HEK293 (cell line): Measurements from ENCODE around the gene PRMT6.

ENCODE experiments used
- PRDM1 ChIP-seq: fragments of 450-650 bp; formaldehyde crosslinking; IDR thresholded peaks from 2 replicates; pipeline ENCODE4; 2016; ENCODE audit warnings: missing biosample characterization, missing genetic modification characterization
- ZFHX2 ChIP-seq: fragments of 450-650 bp; formaldehyde crosslinking; conservative IDR thresholded peaks from 2 replicates; pipeline ENCODE4 v1.5.1; 2016; ENCODE audit warnings: missing biosample characterization, missing genetic modification characterization
- ZNF112 ChIP-seq: fragments of 450-650 bp; formaldehyde crosslinking; IDR thresholded peaks from 2 replicates; pipeline ENCODE4 v1.5.0; 2017; ENCODE audit warnings: missing biosample characterization, missing genetic modification characterization
- ZNF138 ChIP-seq: fragments of 450-650 bp; formaldehyde crosslinking; IDR thresholded peaks from 2 replicates; pipeline ENCODE4 v1.5.1; 2016; ENCODE audit warnings: missing biosample characterization, missing genetic modification characterization, borderline replicate concordance
- ZNF16 ChIP-seq: fragments of 450-650 bp; formaldehyde crosslinking; IDR thresholded peaks from 2 replicates; pipeline ENCODE4 v1.5.1; 2016; ENCODE audit warnings: low read depth, missing biosample characterization, missing genetic modification characterization
- ZNF175 ChIP-seq: fragments of 450-650 bp; formaldehyde crosslinking; IDR thresholded peaks from 2 replicates; pipeline ENCODE4 v1.5.1; 2016; ENCODE audit warnings: missing biosample characterization, missing genetic modification characterization
- ZNF184 ChIP-seq: fragments of 450-650 bp; IDR thresholded peaks from 2 replicates; pipeline ENCODE4 v1.5.1; 2018; ENCODE audit warnings: missing biosample characterization, mild to moderate bottlenecking, missing genetic modification characterization
- ZNF274 ChIP-seq, 2 experiments: fragments of 200-500 bp in 1 of 2; fragments of 450-650 bp in 1 of 2; sonication (Bioruptor generic) in 1 of 2; formaldehyde crosslinking in 1 of 2; IDR thresholded peaks; 2 replicates each; pipeline versions ENCODE4 v1.5.1 to v1.6.1; 2014 to 2016; ENCODE audit warnings: borderline replicate concordance in 1 of 2, inconsistent platforms in 1 of 2, low read length in 1 of 2, missing biosample characterization in 1 of 2, missing genetic modification characterization in 1 of 2
- ZNF341 ChIP-seq: fragments of 450-650 bp; formaldehyde crosslinking; IDR thresholded peaks from 2 replicates; pipeline ENCODE4; 2016; ENCODE audit warnings: low read depth, missing biosample characterization, missing genetic modification characterization
- ZNF362 ChIP-seq: fragments of 450-650 bp; formaldehyde crosslinking; IDR thresholded peaks from 2 replicates; pipeline ENCODE4 v1.5.1; 2016; ENCODE audit warnings: missing biosample characterization, missing genetic modification characterization
- ZNF398 ChIP-seq: fragments of 450-650 bp; formaldehyde crosslinking; IDR thresholded peaks from 2 replicates; pipeline ENCODE4 v1.5.1; 2017; ENCODE audit warnings: missing biosample characterization, missing genetic modification characterization
- ZNF501 ChIP-seq: fragments of 450-650 bp; formaldehyde crosslinking; IDR thresholded peaks from 2 replicates; pipeline ENCODE4 v1.5.1; 2016; ENCODE audit warnings: missing biosample characterization, missing genetic modification characterization
- ZNF518A ChIP-seq: fragments of 450-650 bp; formaldehyde crosslinking; conservative IDR thresholded peaks from 2 replicates; pipeline ENCODE4 v1.5.1; 2016; ENCODE audit warnings: low read depth, missing biosample characterization, missing genetic modification characterization
- ZNF548 ChIP-seq: fragments of 450-650 bp; formaldehyde crosslinking; IDR thresholded peaks from 2 replicates; pipeline ENCODE4 v1.5.1; 2016; ENCODE audit warnings: missing biosample characterization, missing genetic modification characterization
- ZNF670 ChIP-seq: fragments of 450-650 bp; formaldehyde crosslinking; IDR thresholded peaks from 2 replicates; pipeline ENCODE4 v1.5.1; 2016; ENCODE audit warnings: missing biosample characterization, missing genetic modification characterization, low read depth
- ZNF776 ChIP-seq: fragments of 450-650 bp; formaldehyde crosslinking; IDR thresholded peaks from 2 replicates; pipeline ENCODE4 v1.5.0; 2017; ENCODE audit warnings: missing biosample characterization, missing genetic modification characterization, borderline replicate concordance
- ZNF791 ChIP-seq: fragments of 450-650 bp; formaldehyde crosslinking; IDR thresholded peaks from 2 replicates; pipeline ENCODE4 v1.5.1; 2016; ENCODE audit warnings: missing biosample characterization, missing genetic modification characterization
- ZNF792 ChIP-seq: fragments of 450-650 bp; formaldehyde crosslinking; IDR thresholded peaks from 2 replicates; pipeline ENCODE4 v1.5.1; 2016; ENCODE audit warnings: missing biosample characterization, missing genetic modification characterization
- ZSCAN30 ChIP-seq: fragments of 450-650 bp; IDR thresholded peaks from 2 replicates; pipeline ENCODE4 v1.5.1; 2018; ENCODE audit warnings: missing biosample characterization, mild to moderate bottlenecking, missing genetic modification characterization, moderate library complexity
- ZXDB ChIP-seq: fragments of 450-650 bp; formaldehyde crosslinking; IDR thresholded peaks from 2 replicates; pipeline ENCODE4 v1.5.1; 2016; ENCODE audit warnings: missing biosample characterization, missing genetic modification characterization
- TF ChIP-seq, protein P1 (sequence below): fragments of 450-650 bp; formaldehyde crosslinking; IDR thresholded peaks from 2 replicates; pipeline ENCODE4 v1.5.1; 2016; ENCODE audit warnings: missing biosample characterization, missing genetic modification characterization
- TF ChIP-seq, protein P2 (sequence below): fragments of 450-650 bp; formaldehyde crosslinking; optimal IDR thresholded peaks from 2 replicates; pipeline ENCODE3; 2016; ENCODE audit warnings: missing biosample characterization, mild to moderate bottlenecking, missing genetic modification characterization
- TF ChIP-seq, protein P3 (sequence below): fragments of 450-650 bp; IDR thresholded peaks from 2 replicates; pipeline ENCODE4 v1.5.1; 2018; ENCODE audit warnings: missing biosample characterization, missing genetic modification characterization

PRMT6 gene

GRCh38 chr1:107057197-107058133, 991 bp downstream of the PRMT6 start (continued):
- TF ChIP-seq, protein P1, sequence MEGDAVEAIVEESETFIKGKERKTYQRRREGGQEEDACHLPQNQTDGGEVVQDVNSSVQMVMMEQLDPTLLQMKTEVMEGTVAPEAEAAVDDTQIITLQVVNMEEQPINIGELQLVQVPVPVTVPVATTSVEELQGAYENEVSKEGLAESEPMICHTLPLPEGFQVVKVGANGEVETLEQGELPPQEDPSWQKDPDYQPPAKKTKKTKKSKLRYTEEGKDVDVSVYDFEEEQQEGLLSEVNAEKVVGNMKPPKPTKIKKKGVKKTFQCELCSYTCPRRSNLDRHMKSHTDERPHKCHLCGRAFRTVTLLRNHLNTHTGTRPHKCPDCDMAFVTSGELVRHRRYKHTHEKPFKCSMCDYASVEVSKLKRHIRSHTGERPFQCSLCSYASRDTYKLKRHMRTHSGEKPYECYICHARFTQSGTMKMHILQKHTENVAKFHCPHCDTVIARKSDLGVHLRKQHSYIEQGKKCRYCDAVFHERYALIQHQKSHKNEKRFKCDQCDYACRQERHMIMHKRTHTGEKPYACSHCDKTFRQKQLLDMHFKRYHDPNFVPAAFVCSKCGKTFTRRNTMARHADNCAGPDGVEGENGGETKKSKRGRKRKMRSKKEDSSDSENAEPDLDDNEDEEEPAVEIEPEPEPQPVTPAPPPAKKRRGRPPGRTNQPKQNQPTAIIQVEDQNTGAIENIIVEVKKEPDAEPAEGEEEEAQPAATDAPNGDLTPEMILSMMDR (tag by site-specific recombination): no peak
- TF ChIP-seq ZNF341 (tag by site-specific recombination) (no peak; the same call in none of the 2 replicates), ZNF184 (tag by site-specific recombination) (no peak), ZNF362 (tag by site-specific recombination) (no peak), ZNF501 (tag by site-specific recombination) (no peak), ZNF548 (tag by site-specific recombination) (no peak), ZFHX2 (peak; percentile 43; the same call in 1 of the 2 replicates), ZNF792 (tag by site-specific recombination) (no peak), ZSCAN30 (tag by site-specific recombination) (no peak), ZNF776 (no peak), ZNF112 (tag by site-specific recombination) (no peak), ZNF138 (tag by site-specific recombination) (no peak), ZNF791 (tag by site-specific recombination) (no peak), ZXDB (tag by site-specific recombination) (peak; percentile 99), PRDM1 (tag by site-specific recombination) (peak; percentile 74), ZNF518A (no peak), ZNF175 (tag by site-specific recombination) (no peak), ZNF398 (tag by site-specific recombination) (peak; percentile 81), ZNF670 (tag by site-specific recombination) (no peak), ZNF274 (IDR thresholded peaks at IDR 0.05; ENCODE audit: low read length) (no peak), ZNF274 (tag by site-specific recombination; IDR thresholded peaks at IDR 0.05; ENCODE audit: borderline replicate concordance) (no peak), ZNF16 (tag by site-specific recombination) (no peak)
- TF ChIP-seq, protein P2, sequence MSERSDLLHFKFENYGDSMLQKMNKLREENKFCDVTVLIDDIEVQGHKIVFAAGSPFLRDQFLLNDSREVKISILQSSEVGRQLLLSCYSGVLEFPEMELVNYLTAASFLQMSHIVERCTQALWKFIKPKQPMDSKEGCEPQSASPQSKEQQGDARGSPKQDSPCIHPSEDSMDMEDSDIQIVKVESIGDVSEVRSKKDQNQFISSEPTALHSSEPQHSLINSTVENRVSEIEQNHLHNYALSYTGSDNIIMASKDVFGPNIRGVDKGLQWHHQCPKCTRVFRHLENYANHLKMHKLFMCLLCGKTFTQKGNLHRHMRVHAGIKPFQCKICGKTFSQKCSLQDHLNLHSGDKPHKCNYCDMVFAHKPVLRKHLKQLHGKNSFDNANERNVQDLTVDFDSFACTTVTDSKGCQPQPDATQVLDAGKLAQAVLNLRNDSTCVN (tag by site-specific recombination): no peak
- TF ChIP-seq, protein P3, sequence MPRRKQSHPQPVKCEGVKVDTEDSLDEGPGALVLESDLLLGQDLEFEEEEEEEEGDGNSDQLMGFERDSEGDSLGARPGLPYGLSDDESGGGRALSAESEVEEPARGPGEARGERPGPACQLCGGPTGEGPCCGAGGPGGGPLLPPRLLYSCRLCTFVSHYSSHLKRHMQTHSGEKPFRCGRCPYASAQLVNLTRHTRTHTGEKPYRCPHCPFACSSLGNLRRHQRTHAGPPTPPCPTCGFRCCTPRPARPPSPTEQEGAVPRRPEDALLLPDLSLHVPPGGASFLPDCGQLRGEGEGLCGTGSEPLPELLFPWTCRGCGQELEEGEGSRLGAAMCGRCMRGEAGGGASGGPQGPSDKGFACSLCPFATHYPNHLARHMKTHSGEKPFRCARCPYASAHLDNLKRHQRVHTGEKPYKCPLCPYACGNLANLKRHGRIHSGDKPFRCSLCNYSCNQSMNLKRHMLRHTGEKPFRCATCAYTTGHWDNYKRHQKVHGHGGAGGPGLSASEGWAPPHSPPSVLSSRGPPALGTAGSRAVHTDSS (tag by site-specific recombination): no peak
